ENCODE data around the gene PNPLA2.
A peak's percentile ranks its signal among the peaks of the same experiment; 100 is the strongest.

DNA sequence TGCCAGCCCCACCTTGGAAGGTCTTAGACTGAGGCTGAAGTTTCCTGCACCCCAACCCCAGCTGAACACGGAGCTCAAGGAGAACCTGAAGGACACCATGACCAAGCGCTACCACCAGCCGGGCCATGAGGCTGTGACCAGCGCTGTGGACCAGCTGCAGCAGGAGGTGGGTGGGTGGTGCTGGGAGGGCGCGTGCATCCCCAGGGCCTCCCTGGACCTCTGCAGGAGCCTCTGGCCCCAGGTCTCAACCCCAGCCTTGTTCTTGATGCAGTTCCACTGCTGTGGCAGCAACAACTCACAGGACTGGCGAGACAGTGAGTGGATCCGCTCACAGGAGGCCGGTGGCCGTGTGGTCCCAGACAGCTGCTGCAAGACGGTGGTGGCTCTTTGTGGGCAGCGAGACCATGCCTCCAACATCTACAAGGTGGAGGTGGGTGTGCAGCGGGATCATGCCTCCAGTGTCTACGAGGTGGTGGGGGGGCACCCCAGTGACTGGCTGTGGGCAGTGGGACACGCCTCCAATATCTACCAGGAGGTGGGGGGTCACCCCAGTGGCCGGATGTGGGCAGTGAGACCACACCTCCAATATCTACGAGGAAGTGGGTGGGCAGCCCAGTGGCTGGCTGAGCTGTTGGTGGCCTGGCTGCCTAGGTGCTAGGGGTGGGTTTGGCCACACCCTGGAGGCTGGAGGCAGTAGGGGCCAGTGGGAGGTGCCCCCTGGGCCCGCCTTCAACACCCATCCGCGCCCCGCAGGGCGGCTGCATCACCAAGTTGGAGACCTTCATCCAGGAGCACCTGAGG lies 18.7 kb downstream of the PNPLA2 start:
- TF ChIP-seq, protein P1, sequence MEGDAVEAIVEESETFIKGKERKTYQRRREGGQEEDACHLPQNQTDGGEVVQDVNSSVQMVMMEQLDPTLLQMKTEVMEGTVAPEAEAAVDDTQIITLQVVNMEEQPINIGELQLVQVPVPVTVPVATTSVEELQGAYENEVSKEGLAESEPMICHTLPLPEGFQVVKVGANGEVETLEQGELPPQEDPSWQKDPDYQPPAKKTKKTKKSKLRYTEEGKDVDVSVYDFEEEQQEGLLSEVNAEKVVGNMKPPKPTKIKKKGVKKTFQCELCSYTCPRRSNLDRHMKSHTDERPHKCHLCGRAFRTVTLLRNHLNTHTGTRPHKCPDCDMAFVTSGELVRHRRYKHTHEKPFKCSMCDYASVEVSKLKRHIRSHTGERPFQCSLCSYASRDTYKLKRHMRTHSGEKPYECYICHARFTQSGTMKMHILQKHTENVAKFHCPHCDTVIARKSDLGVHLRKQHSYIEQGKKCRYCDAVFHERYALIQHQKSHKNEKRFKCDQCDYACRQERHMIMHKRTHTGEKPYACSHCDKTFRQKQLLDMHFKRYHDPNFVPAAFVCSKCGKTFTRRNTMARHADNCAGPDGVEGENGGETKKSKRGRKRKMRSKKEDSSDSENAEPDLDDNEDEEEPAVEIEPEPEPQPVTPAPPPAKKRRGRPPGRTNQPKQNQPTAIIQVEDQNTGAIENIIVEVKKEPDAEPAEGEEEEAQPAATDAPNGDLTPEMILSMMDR (IDR thresholded peaks at IDR 0.05 in 2 of 3, conservative IDR thresholded peaks at IDR 0.05 in 1 of 3; ENCODE audit: control insufficient read depth in 2 of 3, extremely low read depth in 1 of 3, insufficient read depth in 1 of 3, low read depth in 3 of 3, low read length in 3 of 3), result no peak
- TF ChIP-seq, protein P2, sequence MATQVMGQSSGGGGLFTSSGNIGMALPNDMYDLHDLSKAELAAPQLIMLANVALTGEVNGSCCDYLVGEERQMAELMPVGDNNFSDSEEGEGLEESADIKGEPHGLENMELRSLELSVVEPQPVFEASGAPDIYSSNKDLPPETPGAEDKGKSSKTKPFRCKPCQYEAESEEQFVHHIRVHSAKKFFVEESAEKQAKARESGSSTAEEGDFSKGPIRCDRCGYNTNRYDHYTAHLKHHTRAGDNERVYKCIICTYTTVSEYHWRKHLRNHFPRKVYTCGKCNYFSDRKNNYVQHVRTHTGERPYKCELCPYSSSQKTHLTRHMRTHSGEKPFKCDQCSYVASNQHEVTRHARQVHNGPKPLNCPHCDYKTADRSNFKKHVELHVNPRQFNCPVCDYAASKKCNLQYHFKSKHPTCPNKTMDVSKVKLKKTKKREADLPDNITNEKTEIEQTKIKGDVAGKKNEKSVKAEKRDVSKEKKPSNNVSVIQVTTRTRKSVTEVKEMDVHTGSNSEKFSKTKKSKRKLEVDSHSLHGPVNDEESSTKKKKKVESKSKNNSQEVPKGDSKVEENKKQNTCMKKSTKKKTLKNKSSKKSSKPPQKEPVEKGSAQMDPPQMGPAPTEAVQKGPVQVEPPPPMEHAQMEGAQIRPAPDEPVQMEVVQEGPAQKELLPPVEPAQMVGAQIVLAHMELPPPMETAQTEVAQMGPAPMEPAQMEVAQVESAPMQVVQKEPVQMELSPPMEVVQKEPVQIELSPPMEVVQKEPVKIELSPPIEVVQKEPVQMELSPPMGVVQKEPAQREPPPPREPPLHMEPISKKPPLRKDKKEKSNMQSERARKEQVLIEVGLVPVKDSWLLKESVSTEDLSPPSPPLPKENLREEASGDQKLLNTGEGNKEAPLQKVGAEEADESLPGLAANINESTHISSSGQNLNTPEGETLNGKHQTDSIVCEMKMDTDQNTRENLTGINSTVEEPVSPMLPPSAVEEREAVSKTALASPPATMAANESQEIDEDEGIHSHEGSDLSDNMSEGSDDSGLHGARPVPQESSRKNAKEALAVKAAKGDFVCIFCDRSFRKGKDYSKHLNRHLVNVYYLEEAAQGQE (IDR thresholded peaks at IDR 0.05; ENCODE audit: low read depth, low read length), result no peak
- TF ChIP-seq, protein P3, sequence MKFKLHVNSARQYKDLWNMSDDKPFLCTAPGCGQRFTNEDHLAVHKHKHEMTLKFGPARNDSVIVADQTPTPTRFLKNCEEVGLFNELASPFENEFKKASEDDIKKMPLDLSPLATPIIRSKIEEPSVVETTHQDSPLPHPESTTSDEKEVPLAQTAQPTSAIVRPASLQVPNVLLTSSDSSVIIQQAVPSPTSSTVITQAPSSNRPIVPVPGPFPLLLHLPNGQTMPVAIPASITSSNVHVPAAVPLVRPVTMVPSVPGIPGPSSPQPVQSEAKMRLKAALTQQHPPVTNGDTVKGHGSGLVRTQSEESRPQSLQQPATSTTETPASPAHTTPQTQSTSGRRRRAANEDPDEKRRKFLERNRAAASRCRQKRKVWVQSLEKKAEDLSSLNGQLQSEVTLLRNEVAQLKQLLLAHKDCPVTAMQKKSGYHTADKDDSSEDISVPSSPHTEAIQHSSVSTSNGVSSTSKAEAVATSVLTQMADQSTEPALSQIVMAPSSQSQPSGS (IDR thresholded peaks at IDR 0.05; ENCODE audit: low read length), result no peak
- no peak for TF ChIP-seq NR2C2 (IDR thresholded peaks at IDR 0.05; ENCODE audit: borderline replicate concordance, control insufficient read depth, insufficient read length, low read depth)
- no peak for TF ChIP-seq EZH2 (IDR thresholded peaks at IDR 0.05; ENCODE audit: borderline replicate concordance, control insufficient read depth, low read depth, low read length)
- peak; percentile 39; the same call in 1 of the 2 replicates for TF ChIP-seq POLR2AphosphoS5 (IDR thresholded peaks at IDR 0.05; ENCODE audit: low read length)
- TF ChIP-seq POLR2A (IDR thresholded peaks at IDR 0.05; ENCODE audit: low read depth, low read length), result peak; percentile 57
- no peak for TF ChIP-seq CEBPB (IDR thresholded peaks at IDR 0.05; ENCODE audit: borderline replicate concordance in 1 of 2, low read depth in 2 of 2, low read length in 2 of 2)
- TF ChIP-seq BACH1 (IDR thresholded peaks at IDR 0.05; ENCODE audit: borderline replicate concordance), result no peak
- TF ChIP-seq, protein P4, sequence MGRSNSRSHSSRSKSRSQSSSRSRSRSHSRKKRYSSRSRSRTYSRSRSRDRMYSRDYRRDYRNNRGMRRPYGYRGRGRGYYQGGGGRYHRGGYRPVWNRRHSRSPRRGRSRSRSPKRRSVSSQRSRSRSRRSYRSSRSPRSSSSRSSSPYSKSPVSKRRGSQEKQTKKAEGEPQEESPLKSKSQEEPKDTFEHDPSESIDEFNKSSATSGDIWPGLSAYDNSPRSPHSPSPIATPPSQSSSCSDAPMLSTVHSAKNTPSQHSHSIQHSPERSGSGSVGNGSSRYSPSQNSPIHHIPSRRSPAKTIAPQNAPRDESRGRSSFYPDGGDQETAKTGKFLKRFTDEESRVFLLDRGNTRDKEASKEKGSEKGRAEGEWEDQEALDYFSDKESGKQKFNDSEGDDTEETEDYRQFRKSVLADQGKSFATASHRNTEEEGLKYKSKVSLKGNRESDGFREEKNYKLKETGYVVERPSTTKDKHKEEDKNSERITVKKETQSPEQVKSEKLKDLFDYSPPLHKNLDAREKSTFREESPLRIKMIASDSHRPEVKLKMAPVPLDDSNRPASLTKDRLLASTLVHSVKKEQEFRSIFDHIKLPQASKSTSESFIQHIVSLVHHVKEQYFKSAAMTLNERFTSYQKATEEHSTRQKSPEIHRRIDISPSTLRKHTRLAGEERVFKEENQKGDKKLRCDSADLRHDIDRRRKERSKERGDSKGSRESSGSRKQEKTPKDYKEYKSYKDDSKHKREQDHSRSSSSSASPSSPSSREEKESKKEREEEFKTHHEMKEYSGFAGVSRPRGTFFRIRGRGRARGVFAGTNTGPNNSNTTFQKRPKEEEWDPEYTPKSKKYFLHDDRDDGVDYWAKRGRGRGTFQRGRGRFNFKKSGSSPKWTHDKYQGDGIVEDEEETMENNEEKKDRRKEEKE (IDR thresholded peaks at IDR 0.05), result no peak

Data from GM12878 (cell line).